ENCODE data around the gene SIGLECL1.

The SIGLECL1 gene

DNA sequence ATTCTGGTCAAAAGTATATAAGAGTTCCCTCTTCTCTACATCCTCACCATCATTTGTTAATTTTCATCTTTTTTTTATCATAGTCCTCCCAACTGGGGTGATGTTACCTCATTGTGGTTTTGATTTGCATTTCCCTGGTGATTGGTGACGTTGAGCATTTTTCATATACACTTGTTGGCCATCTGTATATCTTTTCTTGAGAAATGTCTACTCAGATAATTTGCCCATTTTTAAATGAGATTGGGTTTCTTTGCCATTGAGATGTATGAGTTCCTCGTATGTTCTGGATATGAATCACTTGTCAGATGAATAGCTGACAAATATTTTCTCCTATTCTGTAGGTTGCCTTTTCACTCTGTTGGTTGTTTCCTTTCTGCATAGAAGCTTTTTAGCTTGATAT, 23.6 kb upstream of the SIGLECL1 start:
- no peak for TF ChIP-seq CTCF (IDR thresholded peaks at IDR 0.05; ENCODE audit: low read depth, low read length, missing control alignments)
- H3K4me3 ChIP-seq (ENCODE audit: low read depth, low read length) = no peak overlapping the region
- in situ Hi-C loops (cut with HindIII; ENCODE audit: low sequenced_read_pairs) = no loop called here
- no peak for DNase-seq (ENCODE audit: low read depth)

DNA sequence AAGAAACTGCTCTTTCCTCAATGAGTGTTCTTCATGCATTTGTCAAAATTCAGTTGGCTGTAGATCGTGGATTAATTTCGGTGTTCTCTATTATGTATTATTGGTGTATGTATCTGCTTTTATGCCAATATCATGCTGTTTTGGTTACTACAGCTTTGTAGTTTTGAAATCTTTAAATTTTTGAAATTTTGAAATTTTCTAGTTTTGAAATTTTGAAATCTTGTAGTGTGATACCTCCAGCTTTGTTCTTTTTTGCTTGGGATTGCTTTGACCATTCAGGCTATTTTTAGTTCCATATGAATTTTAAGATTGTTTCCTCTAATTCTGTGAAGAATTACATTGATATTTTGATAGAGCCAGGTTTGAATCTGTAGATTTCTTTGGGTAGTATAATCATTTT, 22.9 kb upstream of the SIGLECL1 start:
- DNase-seq (ENCODE audit: low read depth) = no peak
- H3K4me3 ChIP-seq (ENCODE audit: low read depth, low read length) = no peak overlapping the region
- TF ChIP-seq CTCF (IDR thresholded peaks at IDR 0.05; ENCODE audit: low read depth, low read length, missing control alignments) = no peak
- in situ Hi-C loops (cut with HindIII; ENCODE audit: low sequenced_read_pairs) = no loop called here

DNA sequence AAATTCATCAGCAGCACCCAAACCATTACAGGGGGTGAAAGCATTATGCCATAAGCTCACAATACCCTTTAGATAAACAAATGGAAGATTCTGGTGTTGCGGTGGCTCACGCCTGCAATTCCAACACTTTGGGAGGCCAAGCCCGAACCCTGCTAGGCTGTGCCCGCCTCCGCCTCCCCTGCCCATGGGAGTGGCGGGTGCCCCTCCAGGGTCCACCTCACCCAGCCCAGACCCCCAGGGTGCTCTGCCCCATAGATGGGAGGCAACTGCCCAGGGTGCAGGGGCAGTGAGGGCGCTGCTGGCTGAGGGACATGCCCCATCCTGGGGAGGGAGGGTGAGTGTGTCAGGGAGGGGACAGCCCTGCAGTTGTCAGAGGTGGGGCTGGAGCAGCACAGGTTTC, 10.0 kb upstream of the SIGLECL1 start:
- TF ChIP-seq CTCF (IDR thresholded peaks at IDR 0.05; ENCODE audit: low read depth, low read length, missing control alignments) = no peak
- H3K4me3 ChIP-seq (ENCODE audit: low read depth, low read length) = no peak overlapping the region
- DNase-seq (ENCODE audit: low read depth) = no peak
- in situ Hi-C loops (cut with HindIII; ENCODE audit: low sequenced_read_pairs) = no loop called here

DNA sequence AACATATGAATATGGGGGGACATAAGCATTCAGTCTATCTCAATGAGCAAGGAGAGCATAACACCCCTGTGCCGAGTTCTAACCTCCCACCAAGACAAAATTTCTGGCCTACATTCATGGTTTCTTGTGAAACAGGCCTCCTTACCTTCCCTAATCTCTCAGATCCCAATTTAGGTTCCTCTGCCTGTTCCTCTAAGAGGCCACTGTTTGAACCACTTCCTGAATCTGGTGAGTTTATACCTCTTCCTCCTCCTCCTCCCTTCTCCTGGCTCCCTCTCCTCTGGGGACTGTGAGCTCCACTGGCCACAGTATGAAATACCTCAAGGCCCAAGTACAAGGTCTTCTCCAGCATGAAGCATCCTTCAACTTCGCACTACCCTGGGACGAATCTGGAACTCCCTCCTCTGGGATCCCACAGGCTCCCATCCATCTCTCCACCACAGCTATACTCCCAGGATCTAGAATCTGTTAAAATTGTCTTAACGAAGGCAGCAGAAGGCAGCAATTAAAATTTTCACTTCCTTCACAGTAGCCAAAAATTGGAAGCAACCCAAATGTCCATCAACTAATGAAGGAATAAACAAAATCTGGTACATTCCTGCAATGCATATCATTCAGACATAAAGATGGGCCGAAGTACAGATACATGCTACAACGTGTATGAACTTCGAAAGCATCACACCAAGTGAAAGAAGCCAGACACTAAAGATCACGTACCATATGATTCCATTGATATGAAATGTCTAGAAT, 7.8 kb upstream of the SIGLECL1 start:
- no peak overlapping the region for H3K4me3 ChIP-seq (ENCODE audit: low read depth, low read length)
- TF ChIP-seq CTCF (IDR thresholded peaks at IDR 0.05; ENCODE audit: low read depth, low read length, missing control alignments) = no peak
- DNase-seq (ENCODE audit: low read depth) = no peak
- in situ Hi-C loops (cut with HindIII; ENCODE audit: low sequenced_read_pairs) = no loop called here

- TF ChIP-seq CTCF (IDR thresholded peaks at IDR 0.05; ENCODE audit: low read depth, low read length, missing control alignments) = no peak
- in situ Hi-C loops (cut with HindIII; ENCODE audit: low sequenced_read_pairs) = no loop called here
- H3K4me3 ChIP-seq (ENCODE audit: low read depth, low read length) = no peak overlapping the region
- DNase-seq (ENCODE audit: low read depth) = no peak
Measured at GRCh38 chr19:51246164-51246552, 4.7 kb upstream of the SIGLECL1 start.

DNA sequence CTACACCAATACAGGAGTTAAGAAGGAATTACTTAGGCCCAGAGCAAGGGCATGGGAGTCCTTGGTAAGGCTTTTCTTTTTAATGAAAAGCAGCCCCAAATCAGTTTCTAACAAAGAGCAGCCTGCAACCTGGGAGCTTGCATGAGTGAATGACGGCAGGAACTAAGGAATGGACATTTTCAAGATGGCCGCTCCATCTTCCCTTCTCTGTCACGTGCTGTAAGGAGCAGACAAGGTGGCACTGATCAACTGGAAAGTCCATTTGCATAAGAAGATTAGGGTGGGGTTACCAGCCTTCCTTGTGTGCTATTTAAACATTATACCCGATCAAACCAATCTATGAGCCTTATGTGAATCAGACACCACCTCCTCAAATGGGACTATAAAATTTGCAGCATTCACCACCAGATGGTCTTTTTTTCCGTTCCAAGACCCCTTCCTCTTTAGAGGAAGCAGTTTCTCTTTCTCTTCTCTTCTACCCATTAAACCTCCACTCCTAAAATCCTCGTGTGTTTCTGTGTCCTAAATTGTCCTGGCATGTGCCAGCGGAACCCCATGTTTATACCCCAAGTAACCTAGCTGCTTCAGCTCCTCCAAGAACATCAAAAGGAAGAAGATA, 2.8 kb upstream of the SIGLECL1 start:
- no peak overlapping the region for H3K4me3 ChIP-seq (ENCODE audit: low read depth, low read length)
- DNase-seq (ENCODE audit: low read depth) = no peak
- TF ChIP-seq CTCF (IDR thresholded peaks at IDR 0.05; ENCODE audit: low read depth, low read length, missing control alignments) = no peak
- in situ Hi-C loops (cut with HindIII; ENCODE audit: low sequenced_read_pairs) = no loop called here

Measured in astrocyte of the cerebellum (primary cell).